Gastroesophageal sphincter (tissue), 3 donors: Measurements from ENCODE around the gene WDSUB1.

Experiments
- POLR2AphosphoS5 ChIP-seq: sonication (generic); formaldehyde crosslinking; IDR thresholded peaks from one replicate; pipeline ENCODE4 v1.6.1; 2017; ENCODE audit warnings: antibody characterized with exemption
- TF ChIP-seq, protein P1 (sequence below), 4 experiments: fragments of 200-600 bp in 2 of 4; fragments of 450-650 bp in 2 of 4; sonication (generic) in 1 of 4; IDR thresholded peaks; one replicate each; pipeline ENCODE4 v1.5.1; 2017 to 2019; ENCODE audit warnings: antibody characterized with exemption in 4 of 4, mild to moderate bottlenecking in 2 of 4, moderate library complexity in 2 of 4

DNA sequence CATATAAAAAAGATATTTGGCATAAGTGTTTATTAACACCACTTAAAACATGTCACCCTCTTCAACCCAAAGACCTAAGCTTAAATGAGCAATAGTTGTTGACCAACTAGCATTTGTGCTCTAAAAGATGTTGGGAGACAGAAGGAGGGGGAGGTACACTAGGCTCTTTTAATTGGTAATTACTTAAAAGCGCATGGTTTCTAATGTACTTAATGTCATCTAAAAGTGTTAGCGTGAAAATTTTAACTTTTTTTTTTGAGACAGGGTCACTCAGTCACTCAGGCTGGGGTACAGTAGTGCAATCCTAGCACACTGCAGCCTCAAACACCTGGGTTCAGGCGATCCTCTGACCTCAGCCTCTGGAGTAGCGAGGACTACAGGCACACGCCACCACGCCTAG, 5.5 kb downstream of the WDSUB1 start:
- TF ChIP-seq, protein P1, sequence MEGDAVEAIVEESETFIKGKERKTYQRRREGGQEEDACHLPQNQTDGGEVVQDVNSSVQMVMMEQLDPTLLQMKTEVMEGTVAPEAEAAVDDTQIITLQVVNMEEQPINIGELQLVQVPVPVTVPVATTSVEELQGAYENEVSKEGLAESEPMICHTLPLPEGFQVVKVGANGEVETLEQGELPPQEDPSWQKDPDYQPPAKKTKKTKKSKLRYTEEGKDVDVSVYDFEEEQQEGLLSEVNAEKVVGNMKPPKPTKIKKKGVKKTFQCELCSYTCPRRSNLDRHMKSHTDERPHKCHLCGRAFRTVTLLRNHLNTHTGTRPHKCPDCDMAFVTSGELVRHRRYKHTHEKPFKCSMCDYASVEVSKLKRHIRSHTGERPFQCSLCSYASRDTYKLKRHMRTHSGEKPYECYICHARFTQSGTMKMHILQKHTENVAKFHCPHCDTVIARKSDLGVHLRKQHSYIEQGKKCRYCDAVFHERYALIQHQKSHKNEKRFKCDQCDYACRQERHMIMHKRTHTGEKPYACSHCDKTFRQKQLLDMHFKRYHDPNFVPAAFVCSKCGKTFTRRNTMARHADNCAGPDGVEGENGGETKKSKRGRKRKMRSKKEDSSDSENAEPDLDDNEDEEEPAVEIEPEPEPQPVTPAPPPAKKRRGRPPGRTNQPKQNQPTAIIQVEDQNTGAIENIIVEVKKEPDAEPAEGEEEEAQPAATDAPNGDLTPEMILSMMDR (IDR thresholded peaks at IDR 0.05) = no peak
- TF ChIP-seq POLR2AphosphoS5 = no peak
